ENCODE data around the gene SNORC.

DNA sequence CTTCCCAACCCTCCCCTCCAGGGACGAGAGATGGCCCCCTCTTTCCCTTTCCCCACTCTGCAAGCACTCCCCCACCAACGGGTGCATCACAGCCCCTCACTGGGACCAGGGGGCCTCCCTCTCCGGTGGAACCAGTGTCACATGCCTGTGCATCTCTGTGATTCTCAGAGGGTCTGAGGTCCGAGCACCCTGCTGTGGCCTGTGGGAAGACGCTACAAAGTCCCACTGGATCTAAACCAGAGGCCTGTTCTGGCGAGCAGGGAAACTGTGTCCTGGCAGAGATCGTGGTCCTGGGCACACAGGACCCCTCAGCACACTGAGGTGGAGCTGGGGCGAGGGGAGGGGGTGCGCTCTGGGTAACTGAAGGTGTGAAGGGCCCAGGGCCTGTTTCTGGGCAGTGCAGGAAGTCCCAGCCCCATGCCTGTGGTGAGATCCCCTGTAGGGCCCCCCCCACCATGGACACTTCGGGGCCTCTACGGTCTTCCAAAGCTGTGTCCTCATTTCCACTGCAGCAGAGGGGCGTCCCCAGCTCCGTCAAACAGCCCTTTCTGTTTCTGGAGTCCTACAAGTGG lies 8.0 kb downstream of the SNORC start:
- TF ChIP-seq, protein P1, sequence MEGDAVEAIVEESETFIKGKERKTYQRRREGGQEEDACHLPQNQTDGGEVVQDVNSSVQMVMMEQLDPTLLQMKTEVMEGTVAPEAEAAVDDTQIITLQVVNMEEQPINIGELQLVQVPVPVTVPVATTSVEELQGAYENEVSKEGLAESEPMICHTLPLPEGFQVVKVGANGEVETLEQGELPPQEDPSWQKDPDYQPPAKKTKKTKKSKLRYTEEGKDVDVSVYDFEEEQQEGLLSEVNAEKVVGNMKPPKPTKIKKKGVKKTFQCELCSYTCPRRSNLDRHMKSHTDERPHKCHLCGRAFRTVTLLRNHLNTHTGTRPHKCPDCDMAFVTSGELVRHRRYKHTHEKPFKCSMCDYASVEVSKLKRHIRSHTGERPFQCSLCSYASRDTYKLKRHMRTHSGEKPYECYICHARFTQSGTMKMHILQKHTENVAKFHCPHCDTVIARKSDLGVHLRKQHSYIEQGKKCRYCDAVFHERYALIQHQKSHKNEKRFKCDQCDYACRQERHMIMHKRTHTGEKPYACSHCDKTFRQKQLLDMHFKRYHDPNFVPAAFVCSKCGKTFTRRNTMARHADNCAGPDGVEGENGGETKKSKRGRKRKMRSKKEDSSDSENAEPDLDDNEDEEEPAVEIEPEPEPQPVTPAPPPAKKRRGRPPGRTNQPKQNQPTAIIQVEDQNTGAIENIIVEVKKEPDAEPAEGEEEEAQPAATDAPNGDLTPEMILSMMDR (conservative IDR thresholded peaks at IDR 0.05 in 1 of 2, IDR thresholded peaks at IDR 0.05 in 1 of 2; ENCODE audit: extremely low read depth in 1 of 2, insufficient read depth in 1 of 2, low read depth in 1 of 2, low read length in 2 of 2), result no peak
- no peak for TF ChIP-seq EZH2 (IDR thresholded peaks at IDR 0.05; ENCODE audit: borderline replicate concordance, low read length)
